Endothelial cell of umbilical vein (primary cell): ENCODE measurements around the gene CLCN6.

ENCODE experiments used
- CTCF ChIP-seq, 2 donors: IDR thresholded peaks; 1 replicate in 1 of 2; 2 replicates in 1 of 2; pipeline ENCODE4 v1.5.1; 2011; ENCODE audit warnings: low read length in 2 of 2, mild to moderate bottlenecking in 2 of 2, moderate library complexity in 2 of 2, control low read depth in 1 of 2, inconsistent platforms in 1 of 2, low read depth in 1 of 2; ENCODE audit not compliant: insufficient read depth in 1 of 2; ENCODE audit errors: extremely low read depth in 1 of 2
- EZH2 ChIP-seq: IDR thresholded peaks from 2 replicates; pipeline ENCODE4 v1.6.1; 2012; ENCODE audit warnings: borderline replicate concordance, low read depth, mild to moderate bottlenecking, moderate library complexity, low read length, inconsistent platforms; ENCODE audit not compliant: severe bottlenecking
- FOS ChIP-seq: IDR thresholded peaks from 2 replicates; pipeline ENCODE4 v1.6.1; 2011; ENCODE audit warnings: mild to moderate bottlenecking, low read length, moderate library complexity, borderline replicate concordance; ENCODE audit not compliant: insufficient read depth
- GATA2 ChIP-seq: IDR thresholded peaks from 2 replicates; pipeline ENCODE4 v1.7.0; 2011; ENCODE audit warnings: low read depth, mild to moderate bottlenecking, moderate library complexity, mixed read lengths, low read length; ENCODE audit not compliant: insufficient read length, insufficient read depth
- MAX ChIP-seq: IDR thresholded peaks from 2 replicates; pipeline ENCODE4 v1.6.1; 2011; ENCODE audit not compliant: insufficient read depth, insufficient read length
- MYC ChIP-seq: IDR thresholded peaks from one replicate; pipeline ENCODE4 v1.6.1; 2011; ENCODE audit warnings: mild to moderate bottlenecking, low read depth, low read length
- POLR2A ChIP-seq: IDR thresholded peaks from 2 replicates; pipeline ENCODE4 v1.6.1; 2012; ENCODE audit warnings: low read depth, mild to moderate bottlenecking, control low read depth, low read length
- POLR2AphosphoS5 ChIP-seq: IDR thresholded peaks from 2 replicates; pipeline ENCODE4 v1.6.1; 2012; ENCODE audit warnings: low read depth, mild to moderate bottlenecking, control low read depth, low read length, moderate library complexity; ENCODE audit not compliant: insufficient read depth

DNA sequence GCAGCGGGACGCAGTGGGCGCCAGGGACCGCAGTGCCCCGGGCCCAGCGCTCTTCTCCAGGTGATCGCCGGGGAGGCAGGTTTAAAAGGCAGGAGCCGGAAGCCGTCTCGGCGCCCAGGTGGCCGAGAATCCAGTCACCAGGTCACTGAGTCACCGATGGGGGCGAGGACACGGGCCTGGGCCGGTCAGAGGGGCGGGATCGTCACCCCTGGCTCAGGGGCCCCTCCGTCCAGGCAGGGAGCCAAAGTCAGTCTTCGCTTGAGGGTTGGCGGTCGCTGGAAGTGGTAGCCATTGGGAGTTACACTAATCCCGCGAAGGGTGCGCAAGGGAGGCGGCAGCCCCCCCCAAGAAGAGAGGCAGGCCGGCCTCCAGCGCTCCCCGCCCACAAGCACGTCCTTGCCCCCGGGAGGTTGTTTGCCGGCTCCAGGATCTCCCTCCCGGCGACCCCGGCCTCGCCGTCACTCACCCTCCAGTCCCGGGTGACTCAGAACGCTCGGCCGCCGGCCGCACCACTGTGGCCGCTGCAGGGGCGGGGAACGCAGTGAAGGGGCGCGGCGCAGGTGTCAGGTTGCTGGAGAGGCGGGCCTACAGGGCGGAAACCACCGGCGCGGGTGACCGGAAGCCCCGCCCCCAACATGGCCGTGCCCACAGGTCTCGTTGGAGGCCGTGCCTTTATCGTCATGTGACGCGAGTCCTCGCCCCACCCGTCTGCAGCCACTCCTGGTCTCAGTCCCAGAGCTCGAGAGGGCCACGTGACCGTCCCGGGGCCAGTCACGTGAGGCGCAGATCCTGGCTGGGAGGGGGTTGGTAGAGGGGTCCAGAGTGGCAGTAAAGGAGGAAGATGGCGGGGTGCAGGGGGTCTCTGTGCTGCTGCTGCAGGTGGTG, at the start of gene CLCN6, which contains the start of gene MTHFR:
- TF ChIP-seq POLR2A (peak; percentile 58), CTCF (IDR thresholded peaks at IDR 0.05; ENCODE audit: extremely low read depth in 1 of 2, insufficient read depth in 1 of 2, low read depth in 1 of 2, low read length in 2 of 2) (no peak), POLR2AphosphoS5 (peak; percentile 74), MAX (peak; percentile 100), EZH2 (no peak), GATA2 (no peak), MYC (peak; percentile 50), FOS (peak; percentile 69)
